GM18909 (cell line): ENCODE measurements around the gene TRRAP.
"Not testable (repeated sequence)": the region's sequence is repeated elsewhere in the genome, so short reads cannot be mapped to it uniquely, and the experiment has no call there.

ENCODE experiments used
- ATAC-seq: cut with Tn5 transposase; IDR thresholded peaks from one replicate; pipeline ENCODE4 v1.9.1; 2021; ENCODE audit warnings: mild to moderate bottlenecking; ENCODE audit not compliant: unreplicated experiment, poor library complexity

TRRAP gene

DNA sequence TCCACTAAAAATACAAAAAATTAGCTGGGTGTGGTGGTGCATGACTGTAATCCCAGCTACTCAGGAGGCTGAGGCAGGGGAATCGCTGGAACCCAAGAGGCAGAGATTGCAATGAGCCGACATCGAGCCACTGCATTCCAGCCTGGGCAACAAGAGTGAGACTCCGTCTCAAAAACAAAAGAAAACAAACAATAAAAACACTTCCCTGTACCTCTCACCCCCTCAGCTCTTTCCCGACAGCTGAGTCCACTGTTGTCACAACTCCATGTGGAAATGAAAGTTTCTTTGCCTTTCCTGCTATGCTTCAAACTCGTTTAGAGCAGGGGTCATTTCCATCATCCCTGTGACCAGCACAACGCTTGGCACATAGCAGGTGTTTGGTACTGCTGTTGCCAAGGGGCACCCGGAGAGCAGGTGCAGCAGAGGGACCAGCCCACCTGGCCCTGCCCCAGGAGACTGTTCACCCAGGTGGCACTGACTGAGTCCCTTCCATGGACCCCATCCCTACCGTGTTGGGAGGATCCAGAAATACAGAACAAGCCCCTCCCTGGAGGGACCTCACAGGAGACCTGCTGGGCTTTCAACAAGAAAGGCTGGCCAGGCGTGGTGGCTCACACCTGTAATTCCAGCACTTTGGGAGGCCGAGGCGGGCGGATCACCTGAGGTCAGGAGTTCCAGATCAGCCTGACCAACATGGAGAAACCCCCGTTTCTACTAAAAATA is 13.4 kb upstream of the TRRAP start:
- no peak for ATAC-seq

DNA sequence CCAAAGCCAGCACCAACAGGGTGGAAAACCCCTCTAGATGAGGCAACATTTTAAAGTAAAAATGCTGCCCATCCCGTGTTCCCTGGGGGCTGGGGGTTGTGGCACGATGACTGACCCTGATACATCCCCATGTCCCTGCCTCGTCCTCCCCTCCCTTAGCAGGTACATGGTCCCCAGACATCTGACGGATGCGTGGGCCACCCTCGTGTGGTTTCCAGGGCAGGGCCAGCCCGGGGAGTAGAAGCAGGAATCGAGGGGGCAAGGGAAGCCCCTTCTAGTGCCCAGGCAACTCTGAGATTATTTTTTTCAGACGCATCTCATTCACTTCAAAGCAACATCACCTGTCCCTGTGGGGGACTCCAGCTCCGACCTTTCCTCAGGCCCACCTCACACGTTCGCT is 12.0 kb upstream of the TRRAP start:
- ATAC-seq = no peak

DNA sequence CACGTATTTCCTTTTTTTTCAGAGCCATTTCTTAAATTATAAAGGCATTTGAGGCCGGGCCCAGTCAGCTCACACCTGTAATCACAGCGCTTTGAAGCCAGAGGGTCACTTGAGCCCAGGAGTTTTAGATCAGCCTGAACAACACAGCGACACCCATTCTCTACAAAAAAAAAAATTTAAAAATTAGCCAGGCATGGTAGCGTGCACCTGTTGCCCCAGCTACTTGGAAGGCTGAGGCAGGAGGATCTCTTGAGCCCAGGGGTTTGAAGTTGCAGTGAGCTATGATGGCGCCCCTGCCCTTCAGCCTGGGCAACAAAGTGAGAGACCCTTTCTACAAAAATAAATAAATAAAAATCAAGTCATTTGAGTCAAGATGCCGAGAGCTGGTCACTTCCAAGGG is 11.6 kb upstream of the TRRAP start:
- ATAC-seq = no peak

DNA sequence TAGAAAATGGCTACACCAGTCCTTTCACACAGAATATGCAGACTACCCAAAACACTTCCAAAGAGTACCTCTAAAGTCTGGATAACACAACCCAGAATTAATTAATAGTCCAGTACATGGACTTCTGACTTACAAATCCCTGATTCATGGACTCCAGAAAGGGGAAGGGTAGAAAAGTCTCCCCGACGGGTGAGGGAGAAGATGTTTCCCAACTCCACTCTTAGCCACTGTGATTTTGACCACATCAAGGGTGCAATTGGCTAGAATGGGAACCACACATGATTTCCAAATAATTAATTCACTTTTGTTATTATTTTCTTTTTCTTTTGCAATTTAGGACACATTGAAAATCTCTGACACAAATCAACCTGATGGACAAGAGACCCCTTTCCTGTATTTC is 9.9 kb upstream of the TRRAP start:
- no peak for ATAC-seq

DNA sequence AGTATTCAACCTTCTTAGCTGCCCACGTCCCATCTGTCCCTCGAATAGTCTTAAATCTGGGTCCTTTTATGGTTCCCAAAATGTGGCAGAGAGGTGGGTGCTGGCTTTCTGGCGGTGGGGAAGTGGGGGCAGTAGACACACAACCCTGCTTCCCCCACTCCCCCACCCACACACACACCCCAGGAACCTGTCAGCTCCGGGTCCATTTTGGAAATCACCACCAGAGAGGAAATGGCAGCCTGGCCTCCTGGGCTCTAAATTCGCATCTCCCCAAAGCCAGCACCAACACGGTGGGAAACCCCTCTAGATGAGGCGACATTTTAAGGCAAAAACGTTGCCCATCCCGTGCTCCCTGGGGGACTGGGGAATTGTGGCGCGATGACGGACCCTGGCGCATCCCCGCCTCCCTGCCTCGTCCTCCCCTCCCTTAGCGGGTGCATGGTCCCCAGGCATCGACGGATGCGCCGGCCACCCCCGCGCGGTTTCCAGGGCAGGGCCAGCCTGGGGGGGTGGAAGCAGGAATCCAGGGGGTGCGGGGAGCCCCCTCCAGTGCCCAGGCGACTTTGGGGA is 9.2 kb upstream of the TRRAP start:
- ATAC-seq = no peak

DNA sequence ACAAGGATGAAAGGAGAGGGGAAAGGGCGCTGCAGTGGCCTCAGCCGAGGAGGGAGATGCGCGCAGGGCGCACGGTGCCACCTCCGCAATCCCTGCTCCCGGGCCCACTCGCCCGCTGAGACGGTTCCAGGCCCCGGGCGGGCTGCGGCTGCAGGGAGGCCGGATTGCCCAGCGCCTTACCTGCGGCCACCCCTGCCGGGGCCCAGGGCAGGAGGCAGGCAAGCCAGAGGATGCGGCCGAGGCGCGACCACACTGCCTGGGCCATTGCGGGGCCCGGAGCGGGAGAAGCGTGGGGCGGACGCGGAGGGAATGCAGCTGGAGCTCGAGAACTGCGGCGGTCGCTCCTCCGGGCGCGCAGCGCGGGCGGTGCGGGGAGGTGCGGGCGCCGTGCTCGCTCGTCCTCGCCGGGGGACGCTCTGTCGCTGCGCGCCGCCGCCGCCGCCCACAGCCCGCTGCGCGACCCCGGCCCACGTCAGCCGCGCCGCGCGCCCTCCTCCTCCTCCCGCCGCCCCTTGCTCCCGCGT is 8.7 kb upstream of the TRRAP start, which contains the start of gene TMEM130:
Gene TMEM130 (minus strand): TSS at position 418 of the 524 bp plus-strand sequence. CDS start 153 bp downstream, at position 265.
- peak; percentile 7 for ATAC-seq

DNA sequence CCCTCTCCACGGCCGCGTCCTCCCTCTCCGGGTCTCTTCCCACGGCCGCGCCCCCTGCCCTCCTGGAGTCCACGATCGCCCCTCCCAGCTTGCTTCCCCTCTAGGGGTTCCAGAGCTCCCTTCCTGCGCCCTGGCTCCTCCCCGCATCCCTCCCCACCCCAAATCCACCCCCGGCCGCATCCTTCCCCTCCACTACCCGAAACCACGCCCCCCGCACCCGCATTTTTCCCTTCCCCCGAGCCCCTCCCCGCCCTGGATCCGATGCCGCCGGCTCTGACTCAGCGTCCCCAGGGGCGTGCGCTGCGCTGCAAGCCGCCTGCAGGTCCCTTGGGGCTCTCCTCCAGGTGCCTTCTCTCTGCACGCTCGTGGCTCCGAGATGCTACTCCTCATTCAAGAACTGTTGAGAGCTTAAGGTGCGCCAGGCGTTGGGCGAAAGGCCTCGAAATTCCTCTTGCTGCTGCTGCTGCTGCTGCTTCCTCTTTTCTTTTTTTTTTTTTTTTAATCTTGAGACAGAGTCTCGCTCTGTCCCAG is 8.1 kb upstream of the TRRAP start:
- peak; percentile 87 for ATAC-seq

DNA sequence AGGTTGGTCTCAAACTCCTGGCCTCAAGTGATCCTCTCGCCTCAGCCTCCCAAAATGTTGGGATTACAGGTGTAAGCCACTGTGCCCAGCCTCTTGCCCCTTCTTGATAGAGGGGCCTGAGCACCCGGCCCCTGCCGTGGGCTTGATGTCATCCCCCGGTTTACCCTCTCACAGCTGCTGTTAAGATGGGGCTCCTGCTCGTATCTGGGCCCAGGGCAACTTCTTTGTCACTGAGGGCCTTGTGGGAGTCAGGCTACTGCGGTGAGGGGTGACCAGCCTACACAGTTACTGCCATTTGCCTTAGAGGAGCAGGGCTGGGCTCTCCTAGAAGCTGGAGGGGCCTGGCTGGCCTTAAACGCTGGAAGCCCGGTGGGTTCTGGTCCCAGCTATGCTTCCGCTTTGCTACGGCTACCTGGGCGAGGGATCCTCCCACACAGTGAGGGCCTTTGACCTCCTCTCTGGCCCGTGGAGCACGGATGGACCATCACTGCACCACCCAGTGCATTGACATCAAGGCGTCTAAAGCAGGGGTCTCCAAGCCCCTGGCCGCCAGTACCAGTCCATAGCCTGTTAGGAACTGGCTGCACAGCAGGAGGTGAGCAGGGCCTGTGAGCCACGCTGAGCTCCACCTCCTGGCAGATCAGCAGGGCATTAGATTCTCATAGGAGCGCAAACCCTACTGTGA is 7.4 kb upstream of the TRRAP start:
- ATAC-seq = no peak

DNA sequence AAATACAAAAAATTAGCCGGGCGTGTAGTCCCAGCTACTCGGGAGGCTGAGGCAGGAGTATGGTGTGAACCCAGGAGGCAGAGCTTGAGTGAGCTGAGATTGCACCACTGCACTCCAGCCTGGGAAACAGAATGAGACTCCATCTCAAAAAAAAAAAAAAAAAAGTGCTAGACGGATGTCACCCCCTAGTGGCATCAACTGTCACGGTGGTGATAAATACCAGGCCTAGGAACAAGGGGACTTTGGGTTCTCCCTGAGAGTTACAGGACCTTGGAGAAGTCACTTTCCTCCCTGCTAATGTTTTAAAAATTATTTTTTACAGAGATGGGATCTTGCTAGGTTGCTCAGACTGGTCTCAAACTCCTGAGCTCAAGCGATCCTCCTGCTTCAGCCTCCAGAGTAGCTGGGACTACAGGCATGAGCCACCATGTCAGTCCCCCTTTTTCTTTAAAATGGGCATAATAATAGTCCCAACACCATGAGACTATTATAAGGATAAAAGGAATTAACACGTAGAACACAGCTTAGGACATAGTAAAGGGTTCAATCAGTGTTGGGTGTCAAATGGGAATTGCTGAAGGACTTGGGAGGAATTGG is 5.9 kb upstream of the TRRAP start:
- ATAC-seq = no peak

DNA sequence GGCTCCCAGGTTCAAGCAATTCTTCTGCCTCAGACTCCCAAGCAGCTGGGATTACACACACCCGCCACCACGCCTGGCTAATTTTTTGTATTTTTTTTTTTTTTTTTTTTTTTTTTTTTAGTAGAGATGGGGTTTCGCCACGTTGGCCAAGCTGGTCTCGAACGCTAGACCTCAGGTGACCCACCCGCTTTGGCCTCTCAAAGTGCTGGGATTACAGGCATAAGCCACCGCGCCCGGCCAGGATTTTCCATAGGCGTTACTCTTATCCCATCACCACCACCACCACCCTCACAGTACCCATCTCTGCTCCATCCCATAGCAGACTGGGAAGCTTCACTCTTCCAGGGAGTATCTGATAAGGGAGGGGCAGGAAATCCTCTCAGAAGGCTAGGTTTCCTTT is 4.7 kb upstream of the TRRAP start:
- ATAC-seq = not testable (repeated sequence)

DNA sequence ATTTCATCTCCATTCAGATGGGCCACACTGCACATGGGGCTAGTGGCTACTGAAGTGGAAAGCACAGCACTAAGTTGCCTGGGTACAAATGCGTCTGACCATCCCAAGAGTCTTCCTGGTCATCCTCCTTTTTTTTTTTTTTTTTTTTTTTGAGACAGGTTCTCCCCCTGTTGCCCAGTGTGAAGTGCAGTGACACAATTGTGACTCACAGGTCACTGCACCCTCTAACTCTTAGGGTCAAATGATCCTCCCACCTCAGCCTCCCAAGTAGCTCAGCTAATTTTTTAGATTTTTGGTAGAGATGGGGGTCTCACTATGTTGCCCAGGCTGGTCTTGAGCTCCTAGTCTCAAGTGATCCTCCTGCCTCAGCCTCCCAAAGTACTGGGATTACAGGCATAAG is 3.4 kb upstream of the TRRAP start:
- ATAC-seq = no peak

DNA sequence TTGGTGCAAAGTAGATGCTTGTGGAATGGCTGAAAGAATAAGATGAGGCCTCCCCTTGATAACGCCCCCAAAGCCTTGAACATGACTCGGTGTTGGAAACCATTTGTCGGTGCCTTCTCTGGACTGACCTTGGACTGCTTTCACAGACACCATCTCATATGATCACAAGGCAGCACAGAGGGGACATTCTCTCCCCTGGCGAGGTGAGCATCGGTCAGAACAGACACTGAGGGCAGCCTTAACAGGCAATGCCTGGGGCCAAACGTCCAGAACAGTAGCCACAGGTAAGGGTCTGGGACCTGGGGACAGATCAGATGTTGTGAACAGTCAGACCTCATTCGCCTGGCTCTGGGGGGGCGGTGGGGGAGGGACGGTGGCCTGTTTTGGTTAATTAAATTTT is 2.8 kb upstream of the TRRAP start:
- ATAC-seq = no peak

DNA sequence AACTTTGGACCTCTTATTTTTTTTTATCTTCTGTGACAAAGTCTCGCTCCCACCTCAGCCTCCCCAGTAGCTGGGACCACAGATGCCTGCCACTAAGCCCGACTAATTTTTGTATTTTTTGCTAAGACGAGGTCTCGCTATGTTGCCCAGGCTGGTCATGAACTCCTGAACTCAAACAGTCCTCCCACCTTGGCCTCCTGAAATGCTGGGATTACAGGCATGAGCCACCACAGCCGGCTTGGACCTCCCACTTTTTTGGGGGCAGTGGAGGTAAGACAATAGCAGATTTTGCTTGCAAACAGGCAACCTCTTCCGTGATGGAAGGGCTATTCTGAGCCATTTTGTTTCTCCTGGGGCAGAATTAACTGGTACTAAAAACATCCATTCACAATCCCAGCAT is 1.2 kb upstream of the TRRAP start:
- no peak for ATAC-seq

DNA sequence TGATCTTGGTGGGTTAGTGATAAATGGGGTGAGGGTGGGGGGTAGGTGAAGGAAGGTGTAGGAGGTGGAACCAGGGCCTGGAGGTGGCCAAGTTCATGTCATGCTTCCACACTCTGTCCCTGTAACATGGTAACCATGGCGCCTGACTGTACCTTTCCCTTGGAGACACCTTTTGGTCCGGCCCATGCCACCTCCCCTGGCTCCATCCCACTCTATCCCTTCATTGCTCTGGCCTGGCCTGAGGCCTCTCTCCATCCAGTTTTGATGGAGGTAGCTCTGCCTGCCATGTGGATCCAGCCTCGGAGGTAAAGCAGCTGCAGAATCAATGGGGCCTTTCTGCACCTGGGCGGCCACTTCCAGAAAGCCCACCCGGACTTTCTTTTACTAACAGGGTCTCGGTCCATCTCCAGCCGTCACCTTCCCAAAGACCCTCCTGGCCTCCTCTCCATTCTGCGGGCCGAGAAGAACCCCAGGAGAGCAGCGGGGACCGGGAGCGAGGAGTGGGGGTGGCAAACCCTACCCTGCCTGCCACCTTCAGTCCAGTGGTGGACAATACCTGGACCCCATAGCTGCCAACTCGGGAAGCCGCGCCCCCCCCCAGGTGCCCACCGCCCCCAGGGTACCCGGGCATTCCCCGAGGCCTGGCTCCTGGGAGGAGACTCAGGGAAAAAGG is 504 bp upstream of the TRRAP start:
- no peak for ATAC-seq

DNA sequence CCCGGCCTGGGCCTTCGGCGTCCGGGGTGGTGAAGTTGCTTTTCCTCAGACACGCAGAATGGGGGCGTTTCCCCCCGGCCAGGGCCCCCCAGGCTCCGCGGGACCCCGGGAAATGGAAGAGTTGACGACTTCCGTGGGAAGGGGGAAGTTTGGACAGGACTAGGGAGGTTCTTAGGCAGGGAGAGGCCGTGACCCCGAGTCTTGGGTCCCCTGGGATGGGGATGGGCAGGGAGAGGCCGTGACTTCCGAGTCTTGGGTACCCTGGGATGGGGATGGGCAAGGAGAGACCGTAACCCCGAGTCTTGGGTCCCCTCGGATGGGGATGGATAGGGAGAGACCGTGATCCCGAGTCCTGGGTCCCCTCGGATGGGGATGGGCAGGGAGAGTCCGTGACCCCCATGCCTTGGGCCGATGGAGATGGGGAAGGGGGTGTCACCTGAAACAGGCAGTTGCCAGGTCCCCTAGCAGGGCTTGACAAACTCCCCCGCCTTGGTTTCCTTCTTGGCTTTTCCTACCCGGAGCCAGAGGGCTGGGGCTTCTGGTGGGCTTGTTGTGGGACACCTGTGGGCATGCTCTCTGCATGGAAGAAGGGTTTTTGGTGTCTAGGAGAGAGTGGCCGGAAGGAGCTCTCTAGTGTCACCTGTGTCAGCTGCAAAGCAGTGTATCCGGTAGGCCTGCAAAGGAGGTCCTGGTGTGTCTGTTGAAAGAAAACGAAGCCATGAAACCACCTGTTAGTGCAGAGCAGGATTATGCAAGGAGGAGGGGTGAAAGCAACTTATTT is 1.1 kb downstream of the TRRAP start:
- peak; percentile 84 for ATAC-seq

DNA sequence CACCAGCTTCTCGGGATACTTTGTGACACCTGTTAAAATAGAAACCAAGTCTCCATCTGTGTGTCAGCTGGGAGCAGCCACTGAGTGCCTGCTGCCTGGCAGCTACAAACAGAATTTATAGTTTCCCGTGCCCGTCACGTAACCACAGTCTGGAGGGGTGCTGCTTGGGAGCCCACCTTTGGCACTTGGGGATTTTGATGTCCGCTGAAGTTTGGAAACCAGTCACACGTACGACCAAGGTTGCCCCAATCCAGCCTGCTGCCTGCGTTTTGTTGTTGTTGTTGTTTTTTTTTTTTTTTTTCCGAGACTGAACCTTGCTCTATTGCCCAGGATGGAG is 1.6 kb downstream of the TRRAP start:
- ATAC-seq = no peak

DNA sequence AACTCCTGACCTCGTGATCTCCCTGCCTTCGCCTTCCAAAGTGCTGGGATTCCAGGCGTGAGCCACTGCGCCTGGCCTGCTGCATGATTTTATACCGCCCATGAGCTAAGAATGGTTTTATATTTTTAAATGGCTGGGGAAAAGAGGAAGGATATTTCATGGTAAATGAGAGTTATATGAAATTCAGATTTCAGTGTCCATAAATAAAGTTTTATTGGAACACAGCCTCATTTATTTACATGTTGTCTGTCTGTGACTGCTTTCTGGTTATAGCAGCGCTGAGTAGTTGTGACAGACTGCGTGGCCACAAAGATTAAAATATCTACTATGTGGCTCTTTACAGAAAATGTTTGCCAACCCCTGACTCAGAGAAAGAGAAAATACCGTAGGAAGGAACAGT is 2.2 kb downstream of the TRRAP start:
- ATAC-seq = no peak

DNA sequence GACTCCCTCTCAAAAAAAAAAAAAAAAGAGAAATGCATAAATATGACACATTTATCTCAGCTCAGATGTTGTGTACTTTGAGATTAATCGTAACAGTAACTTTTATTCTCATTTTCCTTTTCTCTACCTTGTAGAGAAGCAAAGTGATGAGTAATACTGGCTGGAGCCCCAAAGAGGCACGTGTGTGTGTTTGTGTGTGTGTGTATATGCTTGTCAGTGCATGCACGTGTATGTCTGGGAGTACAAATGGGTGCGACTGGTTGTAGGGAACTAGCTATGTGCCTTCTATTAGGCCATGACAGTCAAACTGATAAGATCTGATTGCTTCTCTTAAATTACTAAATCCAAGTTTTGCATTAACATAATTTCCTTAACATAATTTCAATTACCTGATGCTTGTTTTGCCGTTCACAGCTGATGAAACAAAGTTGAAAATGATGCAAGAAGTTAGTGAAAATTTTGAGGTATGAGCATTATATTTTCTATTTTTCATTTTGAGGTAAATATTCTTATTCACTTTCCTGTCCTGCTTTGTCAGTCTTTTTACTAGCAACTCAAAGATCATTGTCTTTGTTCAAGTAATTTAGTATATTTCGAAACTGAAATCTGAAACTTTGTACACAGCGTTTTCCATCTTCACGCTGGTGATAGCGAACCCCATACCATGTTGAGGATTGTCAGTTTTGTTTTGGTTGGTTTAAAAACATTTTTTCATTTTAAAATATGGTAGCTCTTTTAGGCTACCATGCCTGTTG is 3.4 kb downstream of the TRRAP start:
- ATAC-seq = no peak

DNA sequence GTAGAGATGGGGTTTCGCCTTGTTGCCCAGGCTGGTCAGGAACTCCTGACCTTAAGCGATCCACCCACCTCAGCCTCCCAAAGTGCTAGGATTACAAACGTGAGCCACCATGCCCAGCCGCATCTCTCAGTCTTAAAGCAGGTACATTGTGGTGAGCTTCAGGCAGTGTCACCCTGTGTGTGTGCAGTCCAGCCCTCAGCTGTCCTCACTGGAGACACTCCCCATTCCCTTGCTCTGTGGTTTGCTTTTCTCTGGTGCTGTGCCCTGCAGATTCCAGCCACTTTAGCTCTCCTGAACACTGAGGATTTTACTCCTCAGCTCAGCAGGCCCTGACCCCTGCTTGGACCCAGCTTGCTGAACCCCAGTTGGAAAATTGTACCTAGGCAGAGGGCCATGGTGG is 6.1 kb downstream of the TRRAP start:
- no peak for ATAC-seq
